Endothelial cell of umbilical vein (primary cell): ENCODE measurements around the gene TPRG1L. TPM values are rescaled to one million over a fixed set of nuclear protein-coding genes. Genes with fewer than 3 reads are reported as not detected.

ENCODE experiments used
- BruUV-seq: library from RNA; stranded (reverse); fragments of 400-500 nt; replicated peaks from 2 replicates; lab custom pipeline; 2021; lab: Mats Ljungman, UMichigan
- CTCF ChIA-PET: fragments of 300-600, 350-600 bp; sonication (Branson Sonifier 250); formaldehyde crosslinking; loops from one replicate; lab custom pipeline; 2021; ENCODE audit warnings: antibody characterized with exemption, inconsistent platforms; lab: Charles Lee
- POLR2A ChIA-PET: fragments of 300-600, 350-600 bp; sonication (Branson Sonifier 250); formaldehyde crosslinking; loops from one replicate; lab custom pipeline; 2021; ENCODE audit warnings: antibody characterized with exemption, inconsistent platforms; lab: Charles Lee
- DNase-seq: peaks from one replicate; pipeline ENCODE4 v3.0.0-alpha.2; 2011; ENCODE audit warnings: low read depth, low spot score
- FAIRE-seq: peaks from 2 replicates; lab custom pipeline; 2011; peaks lifted over from hg19 to GRCh38; lab: Jason Lieb, UNC
- H2AFZ ChIP-seq: 2 replicates; pipeline ENCODE4 v1.6.0; 2012; ENCODE audit warnings: low read depth, low read length, control low read depth, inconsistent platforms
- H3K27ac ChIP-seq: 2 replicates; pipeline ENCODE4 v1.5.1; 2011; ENCODE audit warnings: low read depth, mild to moderate bottlenecking, control low read depth, low read length, moderate library complexity; ENCODE audit not compliant: insufficient read depth
- H3K27me3 ChIP-seq, 2 experiments: 2 replicates each; pipeline versions ENCODE4 v1.6.0 to v1.6.1; 2011; ENCODE audit warnings: low read length in 2 of 2, mixed read lengths in 1 of 2; ENCODE audit not compliant: control insufficient read depth in 2 of 2, insufficient read depth in 2 of 2
- H3K36me3 ChIP-seq, 2 experiments: 2 replicates in 1 of 2; 3 replicates in 1 of 2; pipeline ENCODE4 v1.5.1; 2011; ENCODE audit warnings: low read length in 2 of 2, mild to moderate bottlenecking in 1 of 2, moderate library complexity in 1 of 2; ENCODE audit not compliant: control insufficient read depth in 2 of 2, insufficient read depth in 2 of 2; ENCODE audit errors: extremely low read depth in 1 of 2
- H3K4me1 ChIP-seq: 3 replicates; pipeline ENCODE4 v1.5.1; 2011; ENCODE audit warnings: mild to moderate bottlenecking, low read length; ENCODE audit not compliant: control insufficient read depth, insufficient read depth; ENCODE audit errors: extremely low read depth
- H3K4me2 ChIP-seq: 2 replicates; pipeline ENCODE4 v1.6.1; 2011; ENCODE audit warnings: low read length, control low read depth, mixed read lengths; ENCODE audit not compliant: insufficient read depth
- H3K4me3 ChIP-seq, 3 experiments: fragments of 200-600 bp in 1 of 3; sonication (generic), shearing (Covaris generic) in 1 of 3; replicated peaks in 1 of 3; 2 replicates each; pipeline ENCODE4 v1.5.1; 2011 to 2016; ENCODE audit warnings: control low read depth in 3 of 3, low read length in 3 of 3, mild to moderate bottlenecking in 2 of 3, inconsistent platforms in 1 of 3, low read depth in 1 of 3, moderate library complexity in 1 of 3; ENCODE audit not compliant: insufficient read depth in 1 of 3
- H3K79me2 ChIP-seq: 2 replicates; pipeline ENCODE4 v1.6.0; 2012; ENCODE audit warnings: low read length, inconsistent platforms; ENCODE audit not compliant: control insufficient read depth, insufficient read depth
- H3K9ac ChIP-seq: replicated peaks from 2 replicates; pipeline ENCODE3; 2011; ENCODE audit warnings: low read length, control low read depth; ENCODE audit not compliant: insufficient read depth; ENCODE audit errors: extremely low read depth
- H3K9me1 ChIP-seq: replicated peaks from 3 replicates; pipeline ENCODE4 v1.6.0; 2011; ENCODE audit warnings: mild to moderate bottlenecking, low read length; ENCODE audit not compliant: control insufficient read depth, insufficient read depth; ENCODE audit errors: extremely low read depth
- H3K9me3 ChIP-seq: replicated peaks from 2 replicates; pipeline ENCODE4 v1.5.1; 2012; ENCODE audit warnings: low read length, inconsistent platforms; ENCODE audit not compliant: control insufficient read depth, insufficient read depth
- H4K20me1 ChIP-seq: replicated peaks from 2 replicates; pipeline ENCODE3; 2011; ENCODE audit warnings: mild to moderate bottlenecking, low read length; ENCODE audit not compliant: control insufficient read depth, insufficient read depth; ENCODE audit errors: extremely low read depth
- EZH2 ChIP-seq: IDR thresholded peaks from 2 replicates; pipeline ENCODE4 v1.6.1; 2012; ENCODE audit warnings: borderline replicate concordance, low read depth, mild to moderate bottlenecking, moderate library complexity, low read length, inconsistent platforms; ENCODE audit not compliant: severe bottlenecking
- FOS ChIP-seq: IDR thresholded peaks from 2 replicates; pipeline ENCODE4 v1.6.1; 2011; ENCODE audit warnings: mild to moderate bottlenecking, low read length, moderate library complexity, borderline replicate concordance; ENCODE audit not compliant: insufficient read depth
- GATA2 ChIP-seq: IDR thresholded peaks from 2 replicates; pipeline ENCODE4 v1.7.0; 2011; ENCODE audit warnings: low read depth, mild to moderate bottlenecking, moderate library complexity, mixed read lengths, low read length; ENCODE audit not compliant: insufficient read length, insufficient read depth
- JUN ChIP-seq: IDR thresholded peaks from 2 replicates; pipeline ENCODE4 v1.6.1; 2011; ENCODE audit warnings: borderline replicate concordance, low read depth; ENCODE audit not compliant: insufficient read length, insufficient read depth
- MYC ChIP-seq: IDR thresholded peaks from one replicate; pipeline ENCODE4 v1.6.1; 2011; ENCODE audit warnings: mild to moderate bottlenecking, low read depth, low read length
- POLR2A ChIP-seq: IDR thresholded peaks from 2 replicates; pipeline ENCODE4 v1.6.1; 2012; ENCODE audit warnings: low read depth, mild to moderate bottlenecking, control low read depth, low read length
- dilution Hi-C: fragments of 300-500 bp; cut with MboI; formaldehyde crosslinking; loops from one replicate; pipeline ENCODE4 v1.15.0; 2019; ENCODE audit warnings: low sequenced_read_pairs; ENCODE audit not compliant: extremely low pct_ligation_motif_present
- intact Hi-C: fragments of 100-400 bp; cut with micrococcal nuclease; formaldehyde crosslinking; loops from one replicate; pipeline ENCODE4 v1.10.0; 2022
- polyA plus RNA-seq, 4 experiments: library from polyadenylated mRNA; depleted of rRNA in 3 of 4; stranded (reverse) in 3 of 4; unstranded in 1 of 4; fragments of >200 nt; gene quantifications; 2 replicates each; pipeline versions ENCODE4 v1.2.1 to v1.2.3, GENCODE V29; 2011 to 2012; ENCODE audit warnings: missing spikeins in 1 of 4
- total RNA-seq: library from RNA; stranded (reverse); gene quantifications from 2 replicates; pipeline ENCODE4 v1.2.3, GENCODE V29; 2021
- TF ChIP-seq, protein P1 (sequence below), 2 donors: IDR thresholded peaks; 1 replicate in 1 of 2; 2 replicates in 1 of 2; pipeline ENCODE4 v1.5.1; 2011; ENCODE audit warnings: low read length in 2 of 2, mild to moderate bottlenecking in 2 of 2, moderate library complexity in 2 of 2, control low read depth in 1 of 2, inconsistent platforms in 1 of 2, low read depth in 1 of 2; ENCODE audit not compliant: insufficient read depth in 1 of 2; ENCODE audit errors: extremely low read depth in 1 of 2
- TF ChIP-seq, protein P2 (sequence below): IDR thresholded peaks from 2 replicates; pipeline ENCODE4 v1.6.1; 2011; ENCODE audit not compliant: insufficient read depth, insufficient read length

Gene TPRG1L
- total and polyA plus RNA-seq, 2 donors (not counting 3 experiments of a cell fraction or from before 2014, with no cell fraction given) = 52.3 to 53.8 TPM

DNA sequence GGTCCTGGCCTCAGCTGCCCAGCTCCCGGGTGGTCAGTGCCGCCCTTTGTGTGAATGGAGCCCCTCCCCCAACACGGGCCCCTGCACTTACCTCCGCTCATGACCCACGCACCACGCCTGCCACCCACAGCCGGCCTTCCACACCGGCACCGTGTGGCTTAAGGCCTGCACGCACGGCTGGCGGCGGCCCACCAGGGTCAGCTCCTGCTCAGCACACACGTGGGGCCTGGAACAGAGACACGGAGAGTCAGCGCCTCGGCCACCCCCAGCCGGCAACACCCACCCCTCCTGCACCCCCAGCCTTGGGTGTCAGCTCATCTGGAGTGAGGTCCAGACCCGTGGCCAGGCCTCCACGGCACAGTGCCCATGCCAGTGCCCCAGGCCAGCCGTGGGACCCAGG lies 22.4 kb upstream of the TPRG1L start:
- dilution Hi-C loops = no loop called here

DNA sequence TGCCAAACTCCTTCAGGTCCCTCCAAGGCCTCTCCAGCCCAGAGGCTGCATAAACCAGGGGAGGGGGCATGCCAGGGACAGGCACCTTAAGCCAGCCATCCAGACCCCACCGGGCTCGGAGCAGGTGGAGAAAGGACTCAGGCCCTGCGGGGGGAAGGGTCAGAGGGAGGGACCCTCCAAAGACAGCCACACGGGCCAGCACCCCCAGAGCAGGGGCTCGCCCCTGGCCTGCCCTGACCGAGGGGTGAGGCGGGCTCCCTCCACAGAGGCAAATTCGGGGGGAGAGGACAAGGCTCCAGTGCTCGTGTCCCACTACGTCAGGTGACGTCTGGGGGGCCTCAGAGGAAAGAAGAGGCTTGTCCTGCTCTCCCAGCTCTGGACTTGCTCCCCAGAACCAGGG lies 21.7 kb upstream of the TPRG1L start:
- H3K27me3 ChIP-seq = no peaks in the 10 kb centered on the region
- no peaks in the 10 kb centered on the region for H3K9me1 ChIP-seq
- no peaks in the 10 kb centered on the region for H3K9me3 ChIP-seq
- no TSS peak for BruUV-seq
- TF ChIP-seq GATA2 (no peak), POLR2A (no peak), EZH2 (no peak), FOS (no peak), JUN (no peak)
- TF ChIP-seq, protein P1, sequence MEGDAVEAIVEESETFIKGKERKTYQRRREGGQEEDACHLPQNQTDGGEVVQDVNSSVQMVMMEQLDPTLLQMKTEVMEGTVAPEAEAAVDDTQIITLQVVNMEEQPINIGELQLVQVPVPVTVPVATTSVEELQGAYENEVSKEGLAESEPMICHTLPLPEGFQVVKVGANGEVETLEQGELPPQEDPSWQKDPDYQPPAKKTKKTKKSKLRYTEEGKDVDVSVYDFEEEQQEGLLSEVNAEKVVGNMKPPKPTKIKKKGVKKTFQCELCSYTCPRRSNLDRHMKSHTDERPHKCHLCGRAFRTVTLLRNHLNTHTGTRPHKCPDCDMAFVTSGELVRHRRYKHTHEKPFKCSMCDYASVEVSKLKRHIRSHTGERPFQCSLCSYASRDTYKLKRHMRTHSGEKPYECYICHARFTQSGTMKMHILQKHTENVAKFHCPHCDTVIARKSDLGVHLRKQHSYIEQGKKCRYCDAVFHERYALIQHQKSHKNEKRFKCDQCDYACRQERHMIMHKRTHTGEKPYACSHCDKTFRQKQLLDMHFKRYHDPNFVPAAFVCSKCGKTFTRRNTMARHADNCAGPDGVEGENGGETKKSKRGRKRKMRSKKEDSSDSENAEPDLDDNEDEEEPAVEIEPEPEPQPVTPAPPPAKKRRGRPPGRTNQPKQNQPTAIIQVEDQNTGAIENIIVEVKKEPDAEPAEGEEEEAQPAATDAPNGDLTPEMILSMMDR (IDR thresholded peaks at IDR 0.05; ENCODE audit: extremely low read depth in 1 of 2, insufficient read depth in 1 of 2, low read depth in 1 of 2, low read length in 2 of 2) = no peak
- no peaks in the 10 kb centered on the region for H4K20me1 ChIP-seq
- no peak for DNase-seq
- no peaks in the 10 kb centered on the region for H3K79me2 ChIP-seq
- dilution Hi-C loops = no loop called here
- H2AFZ ChIP-seq = no peak overlapping the region
- peaks cover 2% of the 10 kb centered on the region for H3K4me1 ChIP-seq
- intact Hi-C loops = no loop called here
- no peak overlapping the region for H3K4me2 ChIP-seq
- no peak overlapping the region for H3K4me3 ChIP-seq
- ChIA-PET POLR2A (no interaction called here), CTCF (no interaction called here)
- no peaks in the 10 kb centered on the region for H3K36me3 ChIP-seq
- H3K27ac ChIP-seq = no peak overlapping the region
- no peak overlapping the region for H3K9ac ChIP-seq
- no peak for FAIRE-seq

More for the DNA sequence above, 22.4 kb upstream of the TPRG1L start:
- intact Hi-C loops = no loop called here
- FAIRE-seq (no peak), DNase-seq (no peak)
- TF ChIP-seq FOS (no peak), EZH2 (no peak), JUN (no peak), MYC (no peak)
- TF ChIP-seq, protein P2, sequence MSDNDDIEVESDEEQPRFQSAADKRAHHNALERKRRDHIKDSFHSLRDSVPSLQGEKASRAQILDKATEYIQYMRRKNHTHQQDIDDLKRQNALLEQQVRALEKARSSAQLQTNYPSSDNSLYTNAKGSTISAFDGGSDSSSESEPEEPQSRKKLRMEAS = no peak
- no peak overlapping the region for H2AFZ ChIP-seq
- ChIA-PET CTCF (interaction anchor here (1.7 kb wide), 1 partner anchor 17 kb away, joined by 7 read pairs; no protein-coding TSS in a partner anchor), POLR2A (no interaction called here)
- no peak overlapping the region for H3K9ac ChIP-seq
- H3K4me2 ChIP-seq = no peak overlapping the region
- BruUV-seq = no TSS peak
- no peaks in the 10 kb centered on the region for H3K36me3 ChIP-seq
- no peaks in the 10 kb centered on the region for H3K9me1 ChIP-seq
- no peaks in the 10 kb centered on the region for H3K27me3 ChIP-seq
- H3K4me1 ChIP-seq = peaks cover 3% of the 10 kb centered on the region
- no peak overlapping the region for H3K27ac ChIP-seq
- no peaks in the 10 kb centered on the region for H3K79me2 ChIP-seq
- no peaks in the 10 kb centered on the region for H4K20me1 ChIP-seq
- H3K4me3 ChIP-seq = no peak overlapping the region
- no peaks in the 10 kb centered on the region for H3K9me3 ChIP-seq
